PC-3 (cell line): Measurements from ENCODE around the gene PUDP. TPM values are rescaled to one million over a fixed set of nuclear protein-coding genes. Genes with fewer than 3 reads are reported as not detected.

Experiments
- ATAC-seq: fragments of 200-7000 bp; cut with Tn5 transposase; 2 replicates; pipeline ENCODE4 v1.9.1; 2020; ENCODE audit warnings: mild to moderate bottlenecking, moderate library complexity
- BruUV-seq: library from RNA; stranded (reverse); fragments of 400-500 nt; replicated peaks from 2 replicates; lab custom pipeline; 2021; lab: Mats Ljungman, UMichigan
- CTCF ChIA-PET: fragments of 300-600 bp; sonication (Branson Sonifier 250); formaldehyde crosslinking; loops from one replicate; lab custom pipeline; 2022; ENCODE audit warnings: antibody characterized with exemption; lab: Charles Lee
- POLR2A ChIA-PET: fragments of 300-600 bp; sonication (Branson Sonifier 250); formaldehyde crosslinking; loops from one replicate; lab custom pipeline; 2022; ENCODE audit warnings: antibody characterized with exemption; ENCODE audit not compliant: unreplicated experiment; lab: Charles Lee
- DNase-seq: peaks from one replicate; pipeline ENCODE4 v3.0.0-alpha.2; 2015
- H2AFZ ChIP-seq: fragments of 300-600 bp; sonication (generic); 2 replicates; pipeline ENCODE4 v1.6.0; 2016; ENCODE audit warnings: antibody characterized with exemption, low read length
- H3F3A ChIP-seq: fragments of 300-600 bp; sonication (generic); one replicate; pipeline ENCODE4 v1.6.0; 2017; ENCODE audit warnings: antibody characterized with exemption, low read length, control low read depth, mild to moderate bottlenecking; ENCODE audit not compliant: unreplicated experiment
- H3K27ac ChIP-seq: fragments of 300-600 bp; sonication (generic); 2 replicates; pipeline ENCODE4 v1.5.1; 2016; ENCODE audit warnings: mild to moderate bottlenecking, low read length
- H3K27me3 ChIP-seq: fragments of 300-600 bp; sonication (generic); 2 replicates; pipeline ENCODE4 v1.6.1; 2016; ENCODE audit warnings: low read length, mixed read lengths
- H3K36me3 ChIP-seq: fragments of 300-600 bp; sonication (generic); 2 replicates; pipeline ENCODE4 v1.6.1; 2016; ENCODE audit warnings: low read depth, mixed run types, low read length, mixed read lengths
- H3K4me1 ChIP-seq: fragments of 300-600 bp; sonication (generic); 2 replicates; pipeline ENCODE4 v1.5.1; 2016; ENCODE audit warnings: low read length; ENCODE audit not compliant: insufficient read depth
- H3K4me2 ChIP-seq: fragments of 300-600 bp; sonication (generic); 2 replicates; pipeline ENCODE4 v1.6.0; 2016; ENCODE audit warnings: low read length
- H3K4me3 ChIP-seq: fragments of 300-600 bp; sonication (generic); 2 replicates; pipeline ENCODE4 v1.5.1; 2016; ENCODE audit warnings: mild to moderate bottlenecking, low read length, mixed read lengths
- H3K79me2 ChIP-seq: fragments of 300-600 bp; sonication (generic); 2 replicates; pipeline ENCODE4 v1.6.1; 2017; ENCODE audit warnings: low read length, mixed read lengths
- H3K9ac ChIP-seq: fragments of 300-600 bp; sonication (generic); 2 replicates; pipeline ENCODE4 v1.6.0; 2016; ENCODE audit warnings: mild to moderate bottlenecking, low read length
- H3K9me2 ChIP-seq: fragments of 300-600 bp; sonication (generic); replicated peaks from 2 replicates; pipeline ENCODE4 v1.6.1; 2016; ENCODE audit warnings: mixed run types, low read length, mixed read lengths
- H3K9me3 ChIP-seq: fragments of 300-600 bp; sonication (generic); 2 replicates; pipeline ENCODE4 v1.6.1; 2016; ENCODE audit warnings: low read length, mixed read lengths
- H4K20me1 ChIP-seq: fragments of 300-600 bp; sonication (generic); 2 replicates; pipeline ENCODE4 v1.6.1; 2016; ENCODE audit warnings: low read length, mixed read lengths
- CTCF ChIP-seq: fragments of 300-600 bp; sonication (generic); conservative IDR thresholded peaks from 2 replicates; pipeline ENCODE4 v1.5.1; 2017; ENCODE audit warnings: antibody characterized with exemption, low read depth, mild to moderate bottlenecking, low read length
- EZH2 ChIP-seq: fragments of 300-600 bp; sonication (generic); IDR thresholded peaks from one replicate; pipeline ENCODE4 v1.6.1; 2017; ENCODE audit warnings: antibody characterized with exemption, mild to moderate bottlenecking, low read length; ENCODE audit not compliant: unreplicated experiment
- EZH2phosphoT487 ChIP-seq: fragments of 300-600 bp; sonication (generic); IDR thresholded peaks from 2 replicates; pipeline ENCODE4 v1.6.1; 2018; ENCODE audit warnings: mild to moderate bottlenecking, antibody characterized with exemption, low read length, borderline replicate concordance
- intact Hi-C: fragments of 100-400 bp; cut with micrococcal nuclease; formaldehyde crosslinking; loops from 2 replicates; pipeline ENCODE4 v1.9.0; 2023
- total RNA-seq: library from RNA; depleted of rRNA; stranded (reverse); fragments of >200 nt; gene quantifications from 2 replicates; pipeline ENCODE4 v1.2.3, GENCODE V29; 2014

Gene PUDP
- total RNA-seq, 1 experiment from 2014 or later: 7.6 TPM

- H3K27ac ChIP-seq: peak overlapping the region; percentile 86
- intact Hi-C loops: loop anchor here (2.0 to 5.0 kb wide), 2 partner anchors 14 to 104 kb away; no protein-coding TSS in a partner anchor
- no peaks in the 10 kb centered on the region for H3K79me2 ChIP-seq
- H3F3A ChIP-seq: no peaks in the 10 kb centered on the region
- no TSS peak for BruUV-seq
- H3K4me1 ChIP-seq: peaks cover 23% of the 10 kb centered on the region
- no peaks in the 10 kb centered on the region for H3K27me3 ChIP-seq
- H3K4me3 ChIP-seq: no peak overlapping the region
- ChIA-PET CTCF (no interaction called here), POLR2A (no interaction called here)
- no peak for TF ChIP-seq CTCF
- TF ChIP-seq EZH2phosphoT487: no peak
- TF ChIP-seq EZH2: no peak
- no peaks in the 10 kb centered on the region for H4K20me1 ChIP-seq
- peak overlapping the region; percentile 81 for H3K4me2 ChIP-seq
- H2AFZ ChIP-seq: no peak overlapping the region
- H3K9me3 ChIP-seq: no peaks in the 10 kb centered on the region
- no peak overlapping the region for H3K9ac ChIP-seq
- no peaks in the 10 kb centered on the region for H3K36me3 ChIP-seq
- H3K9me2 ChIP-seq: no peaks in the 10 kb centered on the region
- DNase-seq (no peak), ATAC-seq (no peak)
Measured at GRCh38 chrX:7158468-7158990, 10.6 kb upstream of the PUDP start.

GRCh38 chrX:7156879-7157278 lies 8.9 kb upstream of the PUDP start:
- H3K27ac ChIP-seq: no peak overlapping the region
- DNase-seq (no peak), ATAC-seq (no peak)
- POLR2A ChIA-PET: no interaction called here
- no peaks in the 10 kb centered on the region for H3F3A ChIP-seq
- H3K9me2 ChIP-seq: no peaks in the 10 kb centered on the region
- H3K27me3 ChIP-seq: no peaks in the 10 kb centered on the region
- H3K9ac ChIP-seq: no peak overlapping the region
- no peak overlapping the region for H3K4me3 ChIP-seq
- H4K20me1 ChIP-seq: no peaks in the 10 kb centered on the region
- no peaks in the 10 kb centered on the region for H3K9me3 ChIP-seq
- TF ChIP-seq EZH2: no peak
- TF ChIP-seq EZH2phosphoT487: no peak
- no peak for TF ChIP-seq CTCF
- intact Hi-C loops: loop anchor here (5.0 kb wide), 1 partner anchor 105 kb away; no protein-coding TSS in a partner anchor
- H3K36me3 ChIP-seq: no peaks in the 10 kb centered on the region
- CTCF ChIA-PET: no interaction called here
- H3K4me1 ChIP-seq: peaks cover 23% of the 10 kb centered on the region
- no peaks in the 10 kb centered on the region for H3K79me2 ChIP-seq
- no TSS peak for BruUV-seq
- H3K4me2 ChIP-seq: no peak overlapping the region
- H2AFZ ChIP-seq: no peak overlapping the region

GRCh38 chrX:7155163-7155562 lies 7.2 kb upstream of the PUDP start:
- intact Hi-C loops: loop anchor here (5.0 kb wide), 1 partner anchor 107 kb away; no protein-coding TSS in a partner anchor

More at GRCh38 chrX:7155163-7155562, 7.2 kb upstream of the PUDP start:
- H2AFZ ChIP-seq: no peak overlapping the region
- H3K4me1 ChIP-seq: peaks cover 20% of the 10 kb centered on the region
- no peak for DNase-seq
- no peak overlapping the region for H3K4me3 ChIP-seq
- H3K79me2 ChIP-seq: no peaks in the 10 kb centered on the region
- no peaks in the 10 kb centered on the region for H3K9me2 ChIP-seq
- no peaks in the 10 kb centered on the region for H3K9me3 ChIP-seq
- no peaks in the 10 kb centered on the region for H3K36me3 ChIP-seq
- H3K9ac ChIP-seq: no peak overlapping the region
- ChIA-PET POLR2A (no interaction called here), CTCF (no interaction called here)
- BruUV-seq: no TSS peak
- no peak overlapping the region for H3K4me2 ChIP-seq
- no peaks in the 10 kb centered on the region for H4K20me1 ChIP-seq
- no peaks in the 10 kb centered on the region for H3F3A ChIP-seq
- H3K27ac ChIP-seq: no peak overlapping the region
- ATAC-seq: no peak
- TF ChIP-seq EZH2phosphoT487 (no peak), CTCF (no peak), EZH2 (no peak)
- H3K27me3 ChIP-seq: no peaks in the 10 kb centered on the region
